NCI-H1092 (cell line): ENCODE measurements around the gene KDM7A.

Source experiments
- DNase-seq: peaks from one replicate; lab custom pipeline; 2025; lab: John Stamatoyannopoulos, UW

KDM7A gene

DNA sequence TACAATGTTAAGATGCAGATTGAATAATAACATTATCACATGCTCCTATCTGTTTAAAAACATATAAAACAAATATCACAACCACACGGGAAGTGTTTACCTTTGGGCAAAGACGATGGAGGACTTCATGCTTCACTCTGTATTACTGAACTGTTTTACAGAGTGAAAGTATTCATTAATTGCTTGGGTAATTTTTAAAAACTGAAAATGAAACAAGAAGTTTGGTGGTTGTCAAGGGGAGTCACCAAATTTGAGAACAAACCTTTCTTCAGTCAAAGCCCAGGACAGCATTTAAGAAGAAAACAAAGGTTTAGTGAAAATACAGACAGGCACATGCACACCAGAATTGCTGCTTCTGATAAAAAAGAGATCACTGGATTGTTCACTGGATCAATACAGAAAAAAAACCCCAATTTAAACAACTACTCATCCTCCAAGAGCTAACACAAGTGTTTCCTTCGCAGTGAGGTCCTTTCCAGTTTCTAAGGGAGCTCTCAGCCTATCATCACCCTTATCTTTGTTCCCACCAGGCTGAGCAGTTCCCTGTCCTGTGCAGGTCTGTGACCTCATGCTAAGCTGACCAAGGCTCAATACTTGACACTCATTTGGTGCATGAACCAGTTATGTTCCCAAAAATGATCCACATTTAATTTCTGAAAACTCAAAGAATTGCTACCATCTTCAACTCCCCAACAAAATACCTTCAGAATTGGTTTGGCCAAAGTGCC, 122.8 kb downstream of the KDM7A start:
- DNase-seq = no peak

DNA sequence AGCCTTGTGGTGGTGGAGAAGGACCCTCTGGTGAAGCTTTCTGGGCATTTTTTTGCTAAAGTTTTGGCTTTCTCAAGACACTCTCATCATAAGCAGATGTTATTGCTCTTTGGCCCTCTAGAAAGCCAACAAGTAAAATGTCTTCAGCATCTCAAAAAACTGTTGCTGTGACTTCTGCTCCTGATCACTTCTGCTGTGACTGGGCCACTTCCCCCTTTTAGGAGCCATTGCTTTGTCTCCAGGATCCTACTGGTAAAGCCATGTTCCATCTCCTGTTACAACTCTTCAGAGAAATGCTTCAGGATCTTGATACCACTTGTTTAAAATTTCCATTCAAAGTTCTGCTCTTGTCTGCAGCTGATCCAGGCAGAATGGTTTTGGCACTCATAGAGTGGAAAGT, 125.0 kb downstream of the KDM7A start:
- DNase-seq = no peak

DNA sequence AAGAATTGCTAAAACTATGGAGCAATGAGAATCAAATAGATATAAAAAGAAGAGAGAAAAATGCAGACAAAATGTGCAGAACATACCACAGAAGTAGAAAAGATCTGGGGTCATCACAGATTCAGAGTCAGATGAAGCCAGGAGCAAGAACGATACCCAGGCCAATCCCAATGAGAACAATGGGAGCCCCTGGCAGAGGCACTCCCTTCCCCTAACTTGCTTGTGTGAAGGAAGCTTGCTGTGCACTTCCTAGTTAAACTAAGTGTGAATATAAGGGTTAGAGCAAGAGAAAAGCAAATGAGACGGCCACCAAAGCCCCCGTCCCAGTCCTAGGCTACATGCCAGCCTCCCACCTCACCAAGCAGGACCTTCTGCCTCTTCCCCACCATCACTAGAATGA, 126.7 kb downstream of the KDM7A start:
- no peak for DNase-seq

DNA sequence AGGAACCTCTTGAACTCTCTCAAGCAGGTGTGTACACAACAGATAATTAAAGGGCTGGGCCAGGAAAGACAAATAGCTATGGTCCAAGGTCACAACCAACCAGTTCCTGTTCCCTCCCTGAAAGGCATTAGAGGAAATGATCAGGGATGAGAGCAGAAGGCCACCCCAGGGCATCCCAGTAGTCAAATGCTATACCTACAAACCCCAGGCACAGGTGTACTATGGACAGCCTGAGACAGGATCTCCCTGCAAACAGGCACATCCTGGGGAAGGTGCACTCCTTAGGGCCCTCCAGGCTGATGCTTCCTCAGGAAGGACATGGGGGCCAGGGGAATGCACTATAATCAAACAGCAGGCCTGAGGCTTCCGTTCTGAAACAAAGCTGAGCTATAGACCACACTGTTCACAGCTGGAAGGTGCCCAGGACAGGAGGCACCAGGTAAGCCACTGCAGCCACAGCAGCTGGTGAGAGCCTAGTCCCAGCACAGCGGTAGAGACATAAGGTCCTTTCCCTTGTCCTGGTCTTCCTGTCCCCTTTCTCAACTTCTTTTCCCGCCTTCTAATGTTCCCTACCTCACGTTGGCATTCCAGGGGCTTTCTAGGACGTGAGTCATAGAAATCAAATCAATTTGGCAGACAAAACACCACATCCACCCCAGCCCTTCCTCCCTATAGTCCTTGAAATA, 127.3 kb downstream of the KDM7A start:
- DNase-seq = no peak

DNA sequence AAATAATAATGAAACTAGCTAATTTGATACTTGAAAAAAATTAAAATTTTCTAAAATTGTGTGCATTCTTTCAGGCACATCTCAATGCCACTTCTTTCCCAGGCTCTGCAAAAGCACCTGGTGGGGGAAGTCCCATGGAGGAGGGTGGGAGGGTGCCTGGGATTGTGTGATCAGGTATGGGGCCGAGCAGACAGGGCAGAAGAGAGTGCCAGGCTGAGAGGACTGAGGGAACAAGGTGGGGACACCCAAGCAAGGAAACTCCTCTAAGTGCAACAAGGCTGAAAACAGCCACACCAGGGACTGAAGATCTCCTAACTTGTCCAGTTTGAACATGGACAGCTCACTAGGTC, 127.8 kb downstream of the KDM7A start:
- DNase-seq = no peak

DNA sequence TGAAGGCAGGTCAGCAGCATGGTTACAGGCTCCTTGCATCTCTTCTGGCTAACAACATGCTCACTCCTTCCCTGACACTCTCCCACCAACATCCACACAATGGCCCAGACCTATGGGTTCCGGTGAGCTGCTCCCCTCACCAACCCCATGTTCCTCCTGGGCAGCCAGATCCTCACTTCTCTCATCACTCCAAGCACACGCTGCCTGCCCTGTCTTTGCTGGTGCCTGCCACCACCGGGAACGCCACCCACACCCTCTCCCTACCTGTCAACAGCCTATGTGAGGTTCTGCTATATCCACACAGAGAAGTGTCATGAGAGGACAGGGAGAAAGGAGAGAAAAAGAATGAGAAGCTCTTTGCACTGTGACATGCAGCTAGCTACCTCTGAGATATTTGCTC, 128.6 kb downstream of the KDM7A start:
- no peak for DNase-seq

DNA sequence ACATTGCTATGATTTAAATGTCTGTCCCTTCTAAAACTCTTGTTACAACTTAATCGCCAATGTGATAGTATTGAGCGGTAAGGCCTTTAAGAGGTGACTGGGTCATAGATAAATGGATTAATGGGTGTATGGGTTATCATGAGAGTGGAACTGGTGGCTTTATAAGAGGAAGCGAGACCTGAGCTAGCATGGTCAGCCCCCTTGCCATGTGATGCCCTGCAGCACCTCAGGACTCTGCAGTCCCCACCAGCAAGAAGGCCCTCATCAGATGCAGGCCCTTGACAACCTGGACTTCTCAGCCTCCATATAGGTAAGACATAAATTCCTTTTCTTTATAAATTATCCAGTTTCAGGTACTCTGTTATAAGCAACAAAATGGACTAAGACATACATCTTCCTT, 129.6 kb downstream of the KDM7A start:
- no peak for DNase-seq

DNA sequence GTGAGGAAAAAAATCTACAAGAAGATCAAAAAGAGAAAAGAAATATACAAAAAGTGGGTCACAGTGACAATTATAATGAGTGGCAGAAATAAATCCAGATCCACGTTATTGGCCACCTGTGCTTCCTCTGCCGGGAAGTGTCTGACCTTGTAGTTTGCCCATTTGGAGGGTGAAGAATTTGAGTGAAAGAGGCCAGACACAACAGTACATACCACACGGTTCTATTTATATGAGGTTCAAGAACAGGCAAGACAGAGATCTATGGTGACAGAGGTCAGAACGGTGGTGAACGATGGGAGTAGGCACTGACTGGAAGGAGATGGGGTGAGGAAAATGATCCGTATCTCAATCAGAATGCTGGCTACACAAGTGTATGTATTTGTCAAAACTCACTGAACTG, 131.1 kb downstream of the KDM7A start:
- DNase-seq = no peak

DNA sequence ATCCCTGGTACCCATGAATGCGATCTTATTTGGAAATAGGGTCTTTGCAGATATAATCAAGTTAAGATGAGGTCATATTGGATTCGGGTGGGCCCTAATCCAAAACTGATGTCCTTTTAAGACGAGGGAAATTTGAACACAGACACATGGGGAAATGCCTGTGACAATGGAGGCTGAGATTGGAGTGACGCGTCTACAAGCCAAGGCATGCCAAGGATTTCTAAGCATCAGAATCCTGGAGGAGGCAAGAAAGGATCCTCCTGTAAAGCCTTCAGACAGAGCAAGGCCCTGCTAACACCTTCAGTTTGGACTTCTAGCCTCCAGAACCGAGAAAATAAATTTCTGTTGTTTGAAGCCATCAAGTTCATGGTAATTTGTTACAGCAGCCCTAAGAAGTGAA, 132.5 kb downstream of the KDM7A start:
- no peak for DNase-seq

DNA sequence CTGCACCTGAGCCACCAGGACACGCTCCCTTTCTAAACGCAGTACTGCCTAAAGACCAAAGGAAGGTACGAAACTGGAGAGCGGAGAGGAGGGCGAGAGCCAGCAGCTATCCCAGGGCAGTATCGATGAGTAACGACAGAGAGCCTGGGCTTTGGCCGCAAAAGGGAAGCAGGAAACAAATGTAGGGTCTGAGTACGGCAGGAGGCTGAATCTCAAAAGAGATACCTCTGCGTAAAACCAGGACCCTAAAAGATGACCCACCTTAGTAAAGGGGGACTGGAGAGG, 134.5 kb downstream of the KDM7A start:
- DNase-seq = no peak

DNA sequence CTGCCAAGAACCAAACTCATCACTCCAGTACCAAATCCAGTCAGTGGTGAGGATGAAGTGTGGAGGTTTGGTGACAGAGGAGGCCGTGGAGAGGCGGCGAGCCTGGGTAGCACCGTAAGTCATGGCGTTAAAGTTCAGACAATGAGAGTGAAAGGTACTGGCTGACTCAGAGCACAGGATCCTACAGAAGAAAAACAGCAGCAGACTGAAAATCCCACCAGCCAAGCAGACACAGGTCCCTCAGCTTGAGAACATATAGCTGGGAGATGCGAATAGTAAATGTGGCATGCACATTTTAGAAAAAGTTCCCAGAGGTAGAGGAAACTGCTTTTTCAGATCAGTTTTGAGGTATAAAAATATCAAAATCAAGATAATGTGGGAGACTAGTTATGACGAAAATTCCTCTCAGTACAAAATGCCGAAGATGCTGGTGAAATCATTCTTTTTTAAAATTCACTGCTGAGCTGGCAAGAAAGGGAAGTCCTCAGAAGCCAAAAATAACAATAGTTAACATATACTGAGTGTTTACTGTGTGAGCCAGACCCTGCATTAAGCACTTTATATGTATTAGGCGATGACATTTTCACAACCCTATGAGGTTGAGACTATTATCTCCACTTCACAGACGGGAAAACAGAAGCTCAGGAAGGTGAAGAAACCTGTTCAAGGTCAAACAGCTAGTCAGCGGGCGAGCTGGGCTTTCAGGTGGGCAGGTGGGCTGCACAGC, 135.0 kb downstream of the KDM7A start:
- DNase-seq = no peak

DNA sequence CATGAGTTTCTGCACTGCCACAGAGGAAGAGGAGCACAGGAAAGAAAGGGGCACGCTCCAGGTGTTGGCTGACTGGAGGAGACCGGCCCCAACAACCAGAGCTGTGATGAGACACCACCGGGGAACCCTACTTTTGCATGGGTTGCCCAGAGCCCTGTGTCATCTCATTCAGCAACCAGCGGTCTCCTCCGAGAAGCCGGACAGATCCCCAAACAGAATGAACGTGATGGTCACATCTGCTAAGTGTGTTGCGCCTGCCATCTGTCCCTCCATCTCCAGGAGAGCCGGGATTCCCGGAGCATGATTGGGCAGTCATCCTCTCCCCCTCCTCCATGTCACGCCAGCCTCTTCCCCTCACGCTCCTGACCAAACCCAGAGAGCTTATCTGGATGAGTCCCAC, 136.9 kb downstream of the KDM7A start:
- DNase-seq = no peak

DNA sequence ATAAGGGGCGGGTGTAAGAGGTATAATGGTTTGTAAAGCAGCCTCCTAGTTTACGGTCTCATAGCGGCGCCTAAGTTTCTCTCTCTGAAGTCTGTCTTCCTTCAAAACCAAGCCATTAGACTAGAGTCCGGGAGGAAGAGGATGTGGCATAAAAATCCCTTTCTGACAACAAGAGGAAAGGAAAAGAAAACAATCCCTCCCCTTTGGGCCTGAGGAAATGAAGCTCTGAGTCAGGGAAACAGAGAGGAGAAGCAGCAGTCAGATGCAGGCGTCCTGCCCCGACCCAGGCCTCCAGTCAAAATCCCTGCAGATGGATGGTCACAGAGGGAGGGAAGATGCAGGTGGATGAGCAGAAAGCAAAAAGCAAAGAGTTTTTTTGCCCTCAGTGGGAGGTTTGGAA, 137.7 kb downstream of the KDM7A start:
- no peak for DNase-seq

DNA sequence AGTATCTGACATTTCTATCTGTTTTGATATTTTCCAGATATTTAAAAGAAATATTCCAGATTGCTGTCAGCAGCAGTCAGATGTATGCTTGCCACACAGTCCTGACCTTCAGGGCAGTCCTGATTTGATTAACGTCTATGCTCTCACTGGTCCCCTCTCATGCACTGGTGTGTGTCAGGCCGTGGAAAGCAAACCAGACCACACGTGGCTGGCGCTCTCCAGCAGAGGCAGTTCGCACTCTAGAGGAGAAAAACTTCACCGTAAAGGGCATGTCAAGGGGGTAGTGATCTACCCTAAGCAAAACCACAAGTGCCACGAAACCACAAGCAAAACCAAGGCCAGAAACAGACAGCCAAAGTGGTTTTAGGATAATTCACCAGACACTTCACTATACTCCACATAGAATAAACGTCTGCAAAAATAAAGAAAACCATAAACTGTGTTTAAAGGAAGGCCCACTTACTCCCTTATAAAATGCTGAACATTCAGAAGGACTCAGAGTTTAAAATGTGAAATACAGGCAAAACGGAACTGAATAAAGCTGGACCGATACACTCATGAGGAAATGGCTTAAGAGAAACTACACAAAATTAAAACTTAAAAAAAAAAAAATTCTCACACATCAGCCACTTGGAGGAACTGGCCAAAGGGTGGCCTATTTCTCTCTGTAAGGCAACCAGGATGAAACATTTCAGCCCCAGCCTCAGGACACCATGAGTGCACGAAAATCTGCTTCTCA, 140.4 kb downstream of the KDM7A start:
- DNase-seq = no peak

DNA sequence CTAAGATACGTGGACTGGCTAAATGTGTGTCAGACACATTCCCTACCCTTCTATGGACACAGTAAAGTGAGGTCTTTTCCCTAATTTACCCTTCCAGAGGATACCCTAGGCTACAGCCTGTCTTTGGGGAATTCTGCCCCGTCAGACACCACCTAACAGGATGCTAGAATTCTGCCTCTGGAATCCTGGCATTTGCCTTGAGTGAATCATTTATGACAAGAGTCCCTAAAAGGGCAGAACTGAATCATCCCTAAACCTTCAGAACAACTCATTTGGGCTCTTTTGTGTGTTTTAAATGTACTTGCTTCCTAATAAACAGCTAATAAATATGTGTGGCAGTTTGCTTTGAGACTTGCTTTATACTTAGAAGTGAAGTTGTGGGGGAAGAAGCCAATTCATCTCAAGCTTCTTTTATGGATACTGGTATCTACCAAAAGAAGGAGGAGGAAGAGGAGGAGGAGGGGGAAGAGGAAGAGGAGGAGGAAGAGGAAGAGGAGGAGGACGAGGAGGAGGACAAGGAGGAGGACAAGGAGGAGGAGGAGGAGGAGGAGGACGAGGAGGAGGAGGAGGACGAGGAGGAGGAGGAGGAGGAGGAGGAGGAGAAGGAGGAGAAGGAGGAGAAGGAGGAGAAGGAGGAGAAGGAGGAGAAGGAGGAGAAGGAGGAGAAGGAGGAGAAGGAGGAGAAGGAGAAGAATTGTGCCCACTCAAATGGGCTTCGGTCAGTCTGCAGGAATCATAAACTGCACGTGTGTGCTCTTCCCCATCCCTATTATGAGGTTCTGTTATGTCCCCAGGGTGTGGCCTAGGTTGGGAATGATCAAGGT, 141.2 kb downstream of the KDM7A start:
- DNase-seq = no peak
